DMS53 treated with DMSO at 0.1 percent for 48 hours (cell line): ENCODE measurements around the gene SUSD6.
A peak's percentile ranks its signal among the peaks of the same experiment; 100 is the strongest.
"Not testable (repeated sequence)": the region's sequence is repeated elsewhere in the genome, so short reads cannot be mapped to it uniquely, and the experiment has no call there.

Source experiments
- DNase-seq: peaks from one replicate; lab custom pipeline; 2025; ENCODE audit not compliant: unreplicated experiment; lab: John Stamatoyannopoulos, UW

Gene SUSD6

DNA sequence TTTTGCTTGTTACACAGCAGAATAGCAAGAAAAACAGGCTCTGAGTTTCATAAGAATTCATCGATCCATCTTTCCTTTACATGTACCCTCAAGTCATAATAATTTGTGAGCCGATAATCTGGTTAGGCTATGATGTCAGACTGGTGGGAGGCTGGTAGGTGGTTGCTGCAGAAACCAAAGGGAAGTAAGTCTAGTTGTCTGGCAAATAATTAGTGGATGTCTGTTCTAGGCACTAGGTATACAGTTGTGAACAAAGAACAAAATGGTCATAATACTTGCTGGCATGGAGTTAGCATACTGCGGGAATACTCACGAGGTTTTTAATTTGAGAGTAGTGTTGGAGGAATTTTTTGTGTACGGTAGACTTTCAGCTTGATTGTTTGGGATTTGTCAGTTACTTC lies 8.8 kb downstream of the SUSD6 start:
- DNase-seq, result no peak

DNA sequence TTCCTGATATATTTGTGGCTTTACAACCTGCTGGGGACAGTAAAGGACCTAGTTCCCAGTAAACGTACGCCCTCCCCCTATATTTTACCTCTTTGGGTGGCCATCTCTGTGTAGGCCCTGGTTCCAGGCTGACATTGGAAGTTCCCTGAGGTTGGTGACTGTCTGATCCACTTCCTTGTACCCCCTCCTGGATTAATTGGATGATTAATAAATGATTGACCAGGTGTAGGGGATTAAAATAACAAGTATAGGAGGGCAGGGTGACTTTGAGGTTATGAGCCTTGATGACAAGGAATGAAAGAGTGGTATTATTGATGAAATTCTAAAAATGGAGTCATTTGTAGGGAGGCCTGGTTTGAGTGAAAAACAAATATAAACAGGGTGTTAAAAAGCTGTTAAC lies 9.6 kb downstream of the SUSD6 start:
- DNase-seq, result no peak

DNA sequence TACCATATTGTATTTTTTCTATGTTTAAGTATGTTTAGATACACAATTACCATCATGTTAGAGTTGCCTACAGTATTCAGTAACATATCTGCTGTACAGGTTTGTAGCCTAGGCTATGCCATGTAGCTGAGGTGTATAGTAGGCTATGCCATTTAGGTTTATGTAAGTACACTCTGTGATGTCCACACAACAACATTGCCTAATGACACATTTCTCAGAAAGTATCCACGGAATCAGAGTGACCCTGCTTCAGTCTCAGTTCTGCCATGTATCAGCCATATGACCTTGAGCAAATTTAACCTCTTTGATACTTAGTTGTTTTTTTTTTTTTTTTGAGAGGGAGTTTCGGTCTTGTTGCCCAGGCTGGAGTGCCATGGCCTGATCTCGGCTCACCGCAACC lies 12.7 kb downstream of the SUSD6 start:
- DNase-seq, result no peak

DNA sequence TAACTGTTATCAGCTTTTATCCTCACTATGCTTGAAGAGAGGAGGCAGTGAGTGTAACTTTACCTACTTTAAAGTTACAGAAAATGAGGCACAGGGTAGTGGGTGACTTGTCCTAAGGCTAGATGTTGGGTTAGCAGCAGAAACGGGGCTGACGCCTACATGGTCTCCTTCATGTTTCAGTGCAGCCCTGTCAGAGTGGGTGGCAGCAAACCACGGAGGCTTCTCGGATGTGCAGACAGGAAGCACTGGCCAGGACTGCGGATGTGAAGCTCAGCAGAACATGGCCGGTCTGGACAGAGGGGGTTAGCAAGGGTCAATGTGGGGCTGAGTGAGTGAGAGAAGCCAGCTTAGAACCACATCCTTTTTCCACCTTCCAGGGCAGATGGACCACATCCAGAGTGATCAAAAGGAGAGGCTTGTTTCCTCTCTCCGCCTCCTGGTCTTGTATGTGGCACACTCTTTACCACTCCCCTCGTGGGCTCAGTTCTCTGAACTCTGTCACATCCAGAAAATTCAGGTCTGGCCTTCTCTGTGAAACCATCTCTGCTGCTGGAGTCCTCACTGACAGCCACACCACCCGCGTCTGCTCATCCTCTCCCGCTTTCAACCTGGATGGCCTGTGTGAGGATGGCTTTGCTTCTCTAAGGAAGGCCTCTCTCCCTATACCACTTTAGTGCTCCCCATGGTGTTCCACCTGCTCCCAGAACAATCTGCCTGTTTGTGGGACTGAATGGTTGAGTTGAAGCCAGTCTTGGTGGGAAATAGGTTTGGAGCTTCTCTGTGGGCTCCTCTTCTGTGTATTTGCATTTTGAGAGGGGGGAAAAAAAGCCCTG lies 14.1 kb downstream of the SUSD6 start:
- no peak for DNase-seq

DNA sequence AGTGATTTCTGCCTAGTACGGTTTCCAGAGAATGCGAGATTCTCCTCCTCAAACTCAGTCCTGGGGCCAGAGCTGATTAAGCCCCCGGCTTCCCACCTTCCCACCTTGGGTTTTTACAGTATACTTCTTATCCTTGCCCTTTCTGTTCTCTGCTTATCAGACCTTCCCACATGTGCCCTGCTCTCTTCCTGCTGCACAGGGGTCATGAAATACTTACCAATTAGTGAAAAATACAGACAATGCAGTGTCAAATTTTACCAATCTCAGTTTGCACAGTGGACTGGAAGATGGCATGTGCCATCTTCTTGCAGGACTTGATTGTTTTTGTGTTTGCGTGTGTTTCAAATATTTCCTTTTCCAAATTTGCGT lies 14.7 kb downstream of the SUSD6 start:
- no peak for DNase-seq

DNA sequence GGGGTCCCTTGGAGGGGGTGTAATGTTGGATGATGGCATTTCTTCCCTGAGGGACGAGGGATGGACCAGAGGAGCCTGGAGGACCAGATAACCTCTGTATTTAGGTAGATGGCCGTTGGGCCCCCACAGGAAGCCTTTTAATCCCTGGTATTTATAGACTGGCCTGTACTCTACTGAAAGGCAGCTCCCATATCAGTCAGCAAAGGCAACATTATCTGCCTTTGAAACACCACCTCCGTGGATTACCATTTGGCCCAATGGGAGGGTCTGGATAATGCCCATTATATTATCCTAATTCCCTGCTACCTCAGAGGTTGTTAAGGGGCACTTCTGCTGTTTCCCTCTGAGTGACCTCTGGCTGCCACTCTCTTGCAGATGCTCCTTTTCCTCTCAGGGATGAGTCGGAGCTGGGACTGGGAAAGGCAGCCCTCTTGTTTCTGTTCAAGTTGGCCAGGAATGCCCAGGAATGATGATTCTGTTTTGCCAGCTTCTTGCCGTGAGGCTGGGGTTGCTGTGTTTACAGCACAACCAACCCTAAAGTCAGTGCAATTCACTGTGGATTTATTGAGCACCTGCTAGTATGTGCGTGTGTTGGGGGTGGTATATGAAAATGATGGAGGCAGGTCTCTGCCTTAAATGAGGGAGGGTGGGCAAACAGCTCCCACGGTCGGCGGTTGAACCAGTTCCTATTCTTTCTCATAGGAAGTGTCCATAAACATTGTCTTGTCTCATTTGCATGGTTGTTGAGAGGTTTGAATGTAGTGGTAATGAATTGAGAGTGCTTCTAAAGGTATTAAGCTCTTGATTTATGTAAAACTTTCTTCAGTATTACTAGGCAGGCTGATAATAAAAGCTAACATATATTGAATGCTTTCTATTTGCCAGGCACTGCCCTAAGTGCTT lies 18.1 kb downstream of the SUSD6 start:
- DNase-seq, result no peak

DNA sequence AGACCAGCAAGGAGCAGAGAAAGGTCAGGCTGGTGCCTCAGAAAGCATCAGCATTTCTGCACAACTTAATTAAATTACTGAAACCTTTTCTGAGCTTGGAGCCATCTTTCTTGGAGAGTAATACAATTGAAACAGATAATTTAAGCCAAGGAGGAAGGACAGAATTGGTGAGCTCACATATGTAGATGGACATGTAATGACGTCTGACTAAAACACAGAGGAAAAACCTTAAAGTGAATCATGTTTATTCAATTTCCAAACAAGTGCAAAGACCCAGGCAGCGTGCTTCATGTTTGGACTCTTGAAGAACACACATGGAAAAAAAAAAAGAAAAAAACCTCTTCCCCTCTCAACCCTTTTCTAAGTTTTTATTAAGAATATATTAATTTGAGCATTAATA lies 19.0 kb downstream of the SUSD6 start:
- DNase-seq, result no peak

DNA sequence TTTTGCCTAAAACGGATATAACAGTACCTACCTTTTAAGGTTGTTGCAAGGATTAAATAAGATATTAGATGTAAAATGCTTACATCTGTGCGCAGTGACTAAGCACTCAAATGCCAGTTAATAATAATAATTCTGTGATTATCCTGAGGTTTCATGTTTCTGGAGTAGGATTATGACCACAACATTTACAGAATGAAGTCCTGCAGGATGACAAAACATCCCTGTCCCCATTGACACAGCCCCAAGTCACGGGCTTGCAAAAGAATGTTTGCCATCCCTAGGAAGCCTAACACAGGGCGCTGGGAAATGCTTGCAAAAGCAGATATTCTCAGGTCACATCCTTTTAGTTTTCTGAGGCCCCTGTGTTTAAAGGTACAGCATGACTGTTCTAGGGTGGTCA lies 20.1 kb downstream of the SUSD6 start:
- DNase-seq, result no peak

DNA sequence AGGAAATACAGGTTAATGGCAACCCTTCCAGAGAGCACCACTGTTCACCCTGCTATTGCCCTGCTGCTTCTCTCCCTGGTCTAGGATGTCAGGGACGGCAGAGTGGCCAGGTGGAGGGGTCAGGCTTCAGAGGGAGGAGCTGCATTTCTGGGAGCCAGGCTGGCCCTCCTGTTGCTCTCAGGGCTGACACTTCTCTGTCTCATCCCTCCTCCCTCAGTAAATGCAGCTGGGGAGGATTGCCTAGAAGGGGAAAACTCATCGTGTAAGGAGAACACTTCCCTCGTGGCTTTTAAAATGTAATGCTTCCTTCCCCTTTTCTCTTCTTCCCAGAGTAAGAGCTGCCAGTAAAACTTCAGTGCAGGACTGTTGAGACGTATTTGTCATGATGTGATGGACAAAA lies 20.8 kb downstream of the SUSD6 start:
- no peak for DNase-seq

DNA sequence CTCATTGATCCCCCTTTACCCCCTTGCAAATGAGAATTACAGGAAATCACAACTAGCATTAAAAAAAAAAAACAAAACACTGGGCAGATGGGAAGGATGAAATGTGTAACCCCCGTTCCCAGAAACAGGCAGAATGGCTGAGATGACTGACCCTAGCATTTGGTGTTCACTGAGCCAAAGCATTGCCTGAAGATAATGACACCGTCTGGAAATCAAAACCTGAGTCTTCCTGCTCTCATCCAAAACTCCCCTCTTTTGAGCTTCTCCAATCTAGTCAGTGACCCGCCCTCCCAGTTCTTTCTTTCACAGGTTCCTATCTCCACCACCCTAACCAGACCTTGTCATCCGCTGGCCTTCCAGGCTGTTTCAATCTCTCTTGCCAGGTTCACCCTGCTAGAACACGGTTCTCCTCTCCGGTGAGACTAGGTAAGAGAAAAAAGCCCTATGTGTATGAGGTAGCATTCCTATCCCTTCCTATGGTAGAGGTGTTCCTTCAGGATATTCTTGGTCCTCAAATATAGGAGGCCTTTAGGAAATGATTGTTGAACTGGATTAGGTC lies 21.3 kb downstream of the SUSD6 start:
- DNase-seq, result no peak

DNA sequence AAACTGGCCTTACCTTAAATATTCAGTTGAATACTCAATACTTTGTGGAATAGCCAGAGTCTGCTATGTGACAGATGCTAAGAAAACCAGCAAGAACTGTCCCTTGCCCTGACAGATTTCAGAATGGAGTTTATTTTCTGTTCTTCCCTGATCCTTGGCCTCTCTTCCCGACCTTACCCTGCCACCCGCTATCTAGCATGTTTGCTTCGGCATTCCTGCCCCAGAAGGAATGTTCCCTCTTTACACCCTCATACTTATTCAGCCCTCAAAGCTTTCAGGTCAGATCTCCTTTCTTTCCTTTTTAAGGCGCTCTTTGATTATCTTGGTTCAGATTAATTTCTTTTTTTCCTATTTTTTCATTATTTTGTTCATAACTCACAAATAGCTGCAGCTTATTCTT lies 21.8 kb downstream of the SUSD6 start:
- DNase-seq, result no peak

DNA sequence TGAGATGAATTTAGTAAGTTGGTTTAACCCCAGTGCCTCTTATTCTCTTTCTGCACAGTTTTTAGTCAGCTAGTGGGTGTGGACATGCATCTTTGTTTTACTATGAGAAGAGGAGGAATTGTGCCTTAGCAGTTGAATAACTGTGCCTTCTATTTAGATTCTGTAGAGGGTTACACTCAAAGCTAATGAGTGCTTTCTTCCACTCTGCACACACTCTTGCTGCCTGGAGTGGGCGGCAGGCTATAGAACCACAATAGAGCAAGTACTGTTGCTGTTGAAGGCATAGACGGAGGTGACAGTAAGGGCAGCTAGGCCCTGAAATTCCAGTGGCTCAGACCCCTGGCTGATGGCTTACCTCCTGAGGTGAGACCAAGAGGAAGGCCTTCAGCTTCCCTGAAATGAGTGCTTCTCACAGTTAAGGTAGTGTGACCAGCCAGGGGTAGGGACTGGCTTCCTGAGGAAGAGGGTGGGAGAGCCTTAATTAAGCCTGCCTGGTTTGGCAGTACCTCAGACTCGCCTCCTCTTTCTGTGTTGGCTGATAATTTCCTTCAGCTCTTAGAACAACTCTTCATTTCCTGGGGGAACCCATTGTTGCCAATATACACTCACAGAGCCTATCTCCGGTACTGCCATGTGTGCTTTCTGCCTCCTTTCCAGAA lies 24.7 kb downstream of the SUSD6 start:
- DNase-seq, result no peak

DNA sequence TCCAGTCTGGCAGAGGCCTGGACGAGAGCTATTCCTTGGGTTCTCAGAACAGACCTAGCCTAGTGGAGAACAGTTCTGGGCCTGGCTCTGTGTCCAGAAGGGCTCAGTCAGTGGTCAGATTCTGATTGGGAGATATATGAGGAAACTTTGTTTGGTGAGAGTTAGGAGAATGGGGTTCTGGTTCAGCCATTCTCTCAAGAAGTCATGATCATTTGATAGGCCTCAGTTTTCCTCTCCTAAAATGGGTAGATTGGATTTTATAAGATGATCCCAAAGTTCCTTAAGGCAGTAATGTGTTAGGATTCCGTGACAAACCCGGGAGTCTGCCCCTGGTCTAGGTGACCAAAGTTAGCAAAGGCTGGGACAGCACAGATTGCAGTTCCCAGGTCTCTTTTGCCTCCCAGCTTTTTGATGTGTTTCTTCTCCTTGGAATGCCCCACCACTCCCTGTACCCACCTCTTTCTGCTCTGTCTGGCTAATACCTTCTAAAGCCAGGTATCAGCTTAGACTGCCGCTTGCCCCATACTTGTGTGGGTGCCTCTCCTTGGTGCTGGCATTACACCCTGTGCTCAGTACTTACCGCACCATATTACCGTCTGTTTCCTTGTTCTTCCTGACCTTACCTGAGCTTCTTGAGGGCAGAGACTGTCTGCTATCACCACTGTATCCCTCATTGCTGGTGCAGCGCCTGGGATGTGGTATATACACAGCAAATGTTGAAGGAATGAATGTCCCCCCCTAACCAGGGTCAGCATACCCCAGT lies 25.5 kb downstream of the SUSD6 start:
- DNase-seq, result no peak

DNA sequence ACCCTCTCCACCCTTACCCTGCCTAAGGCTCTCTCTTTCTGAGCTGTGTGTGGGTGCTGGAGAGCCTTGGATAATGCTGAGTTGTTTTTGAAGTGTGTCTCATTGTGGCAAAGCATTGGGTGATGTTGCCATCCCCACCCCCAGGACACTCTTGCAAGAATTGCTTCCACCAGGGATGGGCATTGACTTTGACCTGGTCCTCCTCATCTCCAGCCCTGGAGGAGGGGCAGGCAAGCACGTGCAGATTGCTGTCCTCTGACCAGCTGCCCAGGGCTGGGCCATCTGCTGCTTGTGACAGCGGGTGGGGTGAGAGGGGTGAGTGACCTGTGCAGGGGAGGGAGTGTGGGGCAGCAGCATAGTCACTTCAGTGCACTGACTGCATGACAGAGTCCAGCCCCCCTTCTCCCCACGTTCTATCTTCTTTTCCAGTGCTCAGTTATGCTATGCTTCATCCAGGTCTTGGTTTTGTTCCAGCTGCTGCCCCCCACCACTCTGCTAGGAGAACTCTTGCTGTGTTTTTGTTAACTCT lies 26.2 kb downstream of the SUSD6 start:
- DNase-seq, result no peak

DNA sequence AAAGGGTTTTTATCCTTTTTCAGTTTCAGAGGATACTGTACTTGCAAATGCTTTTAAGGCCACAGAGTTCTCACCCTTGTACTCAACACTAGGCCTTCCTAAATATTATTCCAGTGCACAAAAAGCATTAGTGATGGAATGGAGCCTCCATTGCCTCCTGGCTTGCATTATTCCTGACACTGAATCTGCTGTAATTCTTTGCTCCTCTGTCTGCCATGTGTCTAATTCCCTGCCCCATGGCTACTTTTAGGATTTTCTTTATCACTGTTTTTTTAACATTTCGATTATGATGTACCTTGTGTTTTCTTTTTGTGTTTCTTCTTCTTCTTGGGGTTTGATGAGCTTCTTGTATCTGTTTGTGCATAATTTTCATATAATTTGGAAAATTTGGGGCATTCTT lies 29.5 kb downstream of the SUSD6 start:
- DNase-seq, result no peak

DNA sequence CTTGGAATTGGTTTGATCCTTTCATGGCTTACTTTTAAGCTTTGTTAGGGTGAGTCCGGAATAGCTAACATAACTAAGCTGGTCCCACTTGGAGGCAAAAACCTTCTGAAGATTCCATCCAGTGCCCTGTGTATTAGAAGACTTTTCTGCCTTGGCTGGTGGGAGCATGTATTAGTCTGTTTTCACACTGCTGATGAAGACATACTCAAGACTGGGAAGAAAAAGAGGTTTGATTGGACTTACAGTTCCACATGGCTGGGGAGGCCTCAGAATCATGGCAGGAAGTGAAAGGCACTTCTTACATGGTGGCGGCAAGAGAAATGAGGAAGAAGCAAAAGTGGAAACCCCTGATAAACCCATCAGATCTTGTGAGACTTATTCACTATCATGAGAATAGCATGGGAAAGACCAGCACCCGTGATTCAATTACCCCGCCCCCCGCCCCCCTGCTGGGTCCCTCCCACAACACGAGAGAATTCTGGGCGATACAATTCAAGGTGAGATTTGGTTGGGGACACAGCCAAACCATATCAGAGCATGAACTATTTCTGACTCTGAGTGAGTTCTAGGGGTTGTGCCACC lies 30.9 kb downstream of the SUSD6 start:
- not testable (repeated sequence) for DNase-seq

DNA sequence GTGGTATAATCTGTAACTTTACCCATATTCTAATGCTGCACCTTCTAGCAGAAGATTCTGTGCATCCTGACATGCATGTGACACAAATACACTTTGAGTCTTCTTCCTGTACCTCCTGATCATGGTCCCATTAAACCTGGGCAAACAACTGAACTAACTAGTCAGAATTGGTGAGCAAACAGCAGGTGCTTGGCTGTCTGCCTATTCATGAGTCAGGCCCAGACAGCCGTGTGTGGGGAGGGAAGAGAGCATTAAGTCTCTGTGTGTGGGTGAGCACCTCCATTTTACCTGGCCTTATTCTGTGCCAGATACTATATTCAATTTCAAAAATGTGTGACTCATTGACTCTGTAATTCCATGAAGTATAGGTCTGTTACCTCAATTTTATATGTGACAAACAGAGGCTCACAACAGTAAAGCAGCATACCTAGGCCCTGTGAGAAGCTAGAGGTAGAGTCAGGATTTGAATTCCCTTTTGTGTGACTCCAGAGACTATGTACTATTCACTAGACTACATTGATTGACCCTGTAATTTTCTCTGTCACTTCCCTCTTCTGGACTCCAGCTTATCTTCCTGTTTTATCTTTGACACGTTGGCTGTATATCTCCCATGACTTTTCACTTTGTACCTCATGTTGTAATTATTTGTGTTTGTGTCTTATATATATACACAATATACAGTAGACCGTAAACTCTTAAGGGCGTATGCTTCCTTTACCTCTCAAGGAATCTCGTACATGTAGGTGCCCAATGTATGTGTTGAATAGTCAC lies 32.2 kb downstream of the SUSD6 start:
- peak; percentile 94 for DNase-seq

DNA sequence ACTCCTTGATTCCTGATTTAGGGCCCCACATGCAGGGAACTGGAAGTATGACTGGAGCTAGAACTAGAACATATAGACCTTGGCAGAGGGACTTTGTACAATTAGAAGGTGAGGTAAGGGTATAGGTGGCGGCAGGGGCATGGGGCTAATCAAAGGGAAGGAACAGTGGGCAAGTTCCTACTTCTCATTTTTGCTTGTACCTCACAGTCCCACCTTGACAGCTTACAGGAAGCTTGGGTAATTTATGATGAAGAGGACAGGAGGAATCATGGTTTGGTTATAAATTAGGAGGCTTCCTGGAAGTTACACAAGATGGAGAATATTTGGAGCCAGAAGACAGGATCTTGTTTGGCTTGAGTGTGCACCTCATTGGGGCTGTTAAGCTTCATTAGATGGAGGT lies 33.4 kb downstream of the SUSD6 start:
- DNase-seq, result no peak

DNA sequence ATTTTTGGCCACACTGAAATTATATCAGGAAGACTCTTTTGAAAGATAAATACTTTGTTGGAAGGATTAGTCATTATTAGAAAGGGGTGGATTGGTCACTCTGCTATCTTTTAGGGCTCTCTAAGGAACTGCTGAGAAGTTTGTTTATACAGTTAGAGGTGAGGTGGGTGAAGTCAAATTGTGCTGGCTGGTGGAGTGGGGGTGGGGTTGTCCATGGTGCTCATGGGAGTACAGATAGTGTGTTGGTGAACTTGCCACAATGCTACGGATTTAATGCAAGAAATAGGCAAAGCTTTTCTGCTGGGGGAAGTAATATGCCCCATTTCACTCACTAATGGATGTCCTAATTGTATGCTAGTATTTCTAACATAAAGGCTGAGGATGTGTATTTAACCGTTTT lies 35.8 kb downstream of the SUSD6 start:
- DNase-seq, result no peak
